Activated naive CD4-positive, alpha-beta T cell treated with Interleukin-2 at 50 U/mL for 16 hours (primary cell): ENCODE measurements around the gene SERPINE3.

ENCODE experiments used
- DNase-seq: peaks from one replicate; pipeline ENCODE4 v3.0.0-alpha.2; 2020

Gene SERPINE3

DNA sequence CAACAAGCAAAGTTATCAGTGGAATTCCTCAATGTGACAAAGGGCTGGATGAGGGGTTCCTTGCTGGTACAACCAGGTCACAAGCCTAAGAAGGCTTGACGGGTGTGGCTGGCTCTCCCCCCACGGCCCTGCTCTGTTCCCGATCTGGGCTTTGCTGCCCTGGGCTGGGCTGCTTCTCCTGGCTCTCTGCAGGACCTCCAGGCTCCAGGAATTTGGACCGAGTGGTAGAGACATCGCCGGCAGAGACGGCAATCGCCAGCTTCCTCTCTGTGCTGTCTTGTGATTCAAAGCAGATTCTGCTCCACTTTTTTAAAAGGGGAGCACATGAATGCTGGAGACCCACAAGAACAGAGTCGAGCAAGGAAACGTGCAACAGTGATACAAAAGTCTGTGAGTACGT, at the start of gene SERPINE3:
Gene SERPINE3 (plus strand): TSS at position 338 of the 400 bp plus-strand sequence. CDS start 1,401 bp downstream, outside the sequence.
- no peak for DNase-seq

- no peak for DNase-seq
Observed at GRCh38 chr13:51291341-51291740, 48.1 kb upstream of the SERPINE3 start.

GRCh38 chr13:51292000-51292565, 47.4 kb upstream of the SERPINE3 start:
- DNase-seq, result no peak

- DNase-seq, result no peak
Observed at GRCh38 chr13:51297556-51297955, 41.9 kb upstream of the SERPINE3 start.

GRCh38 chr13:51298812-51299211, 40.7 kb upstream of the SERPINE3 start:
- DNase-seq, result no peak

- DNase-seq, result no peak
Observed at GRCh38 chr13:51303063-51303552, 36.4 kb upstream of the SERPINE3 start.

DNA sequence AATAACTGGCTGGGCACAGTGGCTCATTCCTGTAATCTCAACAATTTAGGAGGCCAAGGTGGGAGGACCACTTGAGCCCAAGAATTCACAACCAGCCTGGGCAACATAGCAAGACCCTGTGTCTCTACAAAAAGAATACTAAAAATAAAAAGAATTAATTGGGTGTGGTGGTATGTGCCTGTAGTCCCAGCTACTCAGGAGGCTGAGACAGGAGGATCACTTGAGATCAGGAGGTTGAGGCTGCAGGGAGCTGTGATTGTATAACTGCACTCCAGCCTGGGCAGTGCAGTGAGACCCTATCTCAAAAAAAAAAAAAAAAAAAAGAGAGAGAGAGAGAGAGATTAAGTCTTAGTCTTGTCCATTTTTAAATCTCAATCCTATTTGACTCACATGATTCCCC, 35.6 kb upstream of the SERPINE3 start:
- no peak for DNase-seq

- DNase-seq, result no peak
Observed at GRCh38 chr13:51305271-51305967, 34.1 kb upstream of the SERPINE3 start.

- DNase-seq, result no peak
Observed at GRCh38 chr13:51308781-51309180, 30.7 kb upstream of the SERPINE3 start.

DNA sequence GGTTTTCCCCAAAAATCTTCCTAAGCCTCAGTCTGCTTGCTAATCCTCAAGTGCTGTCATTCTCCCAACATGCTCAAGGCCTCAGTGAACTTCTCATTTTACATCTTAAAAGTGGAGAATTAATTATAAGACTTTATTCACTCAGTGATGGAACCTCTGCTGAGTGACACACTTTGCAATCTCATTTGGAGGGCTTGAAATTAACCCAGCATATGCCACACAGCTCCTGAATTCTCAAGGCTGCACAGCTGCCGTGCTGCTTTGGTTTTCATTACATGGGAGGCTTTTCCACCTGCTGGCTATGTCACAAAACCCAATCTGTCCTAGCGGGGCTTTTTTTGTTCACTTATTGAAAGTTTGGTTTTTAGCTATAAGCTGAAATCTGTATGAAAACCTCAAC, 28.3 kb upstream of the SERPINE3 start:
- DNase-seq, result no peak

DNA sequence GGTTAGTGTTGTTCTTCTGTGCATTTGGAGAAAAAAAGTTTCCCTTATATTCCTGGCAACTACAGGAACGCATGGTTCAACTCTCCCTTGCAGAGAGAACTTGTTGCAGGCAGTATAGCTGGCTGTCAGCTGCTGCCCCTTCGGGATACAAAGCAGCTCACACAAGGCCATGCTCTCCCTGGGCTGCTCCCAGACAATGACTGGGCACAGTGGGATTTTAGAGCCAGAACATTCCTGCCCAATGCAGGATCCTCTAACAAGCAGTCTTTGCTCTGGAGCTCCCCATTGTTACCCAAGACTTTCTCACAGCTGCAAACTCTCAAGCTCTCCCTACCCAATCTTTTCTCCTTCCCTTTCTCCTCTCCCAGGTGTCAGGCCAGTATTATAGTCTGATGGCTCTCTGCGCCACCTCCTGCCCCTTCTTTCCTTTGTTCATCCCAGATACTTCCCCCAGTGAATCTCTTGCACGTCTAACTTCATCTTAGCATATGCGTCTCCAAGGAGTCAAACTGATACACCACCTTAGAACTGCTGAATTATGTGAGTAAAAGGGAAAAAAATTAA, 27.5 kb upstream of the SERPINE3 start:
- DNase-seq, result no peak

DNA sequence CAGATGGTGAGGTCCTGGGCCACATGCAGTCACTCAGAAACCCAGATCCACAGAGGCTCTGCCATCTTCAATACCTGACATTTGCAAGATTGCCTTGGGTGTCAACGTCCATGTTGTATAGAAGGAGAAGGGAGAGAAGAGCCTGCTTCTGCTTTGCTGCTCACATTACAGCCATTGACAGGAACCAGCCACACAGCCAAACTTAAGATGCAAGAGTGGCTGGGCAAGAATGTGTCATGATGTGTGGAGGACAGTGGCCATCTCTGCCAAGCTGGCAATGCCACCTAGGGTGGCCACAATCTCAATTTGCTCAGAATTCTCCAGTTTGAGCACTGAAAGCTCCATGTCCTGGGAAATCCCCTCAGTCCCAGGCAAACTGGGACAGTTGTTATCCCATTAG, 25.9 kb upstream of the SERPINE3 start:
- no peak for DNase-seq

GRCh38 chr13:51317262-51317661, 22.2 kb upstream of the SERPINE3 start:
- no peak for DNase-seq

DNA sequence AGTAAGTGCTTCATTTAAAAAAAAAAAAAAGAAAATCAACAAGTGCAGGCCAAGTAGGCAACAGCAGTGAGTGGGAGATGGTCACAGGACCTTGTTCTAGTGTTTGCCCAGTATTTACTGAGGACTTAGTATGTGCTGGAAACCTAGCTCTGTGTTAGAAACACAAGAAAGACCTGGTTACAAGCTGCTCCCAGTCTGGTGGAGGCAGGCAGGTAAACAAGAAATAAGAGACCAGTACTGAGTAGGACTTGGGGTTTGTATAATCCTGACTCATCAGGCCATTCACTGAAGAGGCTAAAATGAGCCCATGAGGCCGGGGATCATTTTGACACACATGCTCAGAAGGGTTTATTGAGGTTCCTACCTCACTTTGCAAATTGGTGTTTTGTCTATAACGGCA, 21.5 kb upstream of the SERPINE3 start:
- no peak for DNase-seq

DNA sequence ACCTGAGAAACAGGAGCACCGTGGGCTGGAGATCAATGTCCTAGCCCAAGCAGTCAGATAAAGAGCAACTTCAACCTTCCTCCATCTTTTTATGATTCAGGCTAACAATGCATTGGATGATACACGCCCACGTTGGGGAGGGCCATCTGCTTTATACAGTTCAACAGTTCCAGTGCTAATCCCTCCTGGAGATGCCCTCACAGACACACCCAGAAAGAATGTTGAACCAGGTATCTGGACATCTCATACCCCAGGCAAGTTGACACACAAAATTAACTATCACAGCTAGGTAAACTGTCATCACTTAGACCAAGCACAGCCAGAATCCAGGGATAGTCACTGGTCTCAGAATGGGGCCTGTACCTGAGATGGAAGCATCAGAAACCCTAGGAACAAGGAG, 20.6 kb upstream of the SERPINE3 start:
- no peak for DNase-seq

- no peak for DNase-seq
Observed at GRCh38 chr13:51321836-51322235, 17.7 kb upstream of the SERPINE3 start.

DNA sequence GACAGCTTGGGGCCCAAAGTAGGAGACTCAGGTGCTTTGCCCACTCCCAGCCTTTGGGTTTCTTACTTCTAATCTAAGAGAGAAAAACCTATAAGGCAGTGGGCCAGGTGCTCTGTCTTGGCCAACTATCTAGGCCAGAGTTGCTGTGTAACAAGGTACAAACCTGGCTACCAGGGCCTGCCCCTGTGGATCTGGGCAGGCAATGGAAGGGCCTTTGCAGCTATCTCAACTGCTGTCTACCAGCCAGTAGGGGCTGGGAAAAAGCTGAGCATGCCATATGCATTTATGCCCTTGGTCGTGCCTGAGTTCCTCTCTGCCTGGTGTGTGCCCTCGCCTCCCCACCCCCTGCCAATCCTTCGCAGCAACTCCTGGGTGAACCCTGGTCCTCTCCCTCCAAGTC, 16.7 kb upstream of the SERPINE3 start:
- DNase-seq, result no peak

- DNase-seq, result no peak
Observed at GRCh38 chr13:51323824-51324511, 15.5 kb upstream of the SERPINE3 start.

DNA sequence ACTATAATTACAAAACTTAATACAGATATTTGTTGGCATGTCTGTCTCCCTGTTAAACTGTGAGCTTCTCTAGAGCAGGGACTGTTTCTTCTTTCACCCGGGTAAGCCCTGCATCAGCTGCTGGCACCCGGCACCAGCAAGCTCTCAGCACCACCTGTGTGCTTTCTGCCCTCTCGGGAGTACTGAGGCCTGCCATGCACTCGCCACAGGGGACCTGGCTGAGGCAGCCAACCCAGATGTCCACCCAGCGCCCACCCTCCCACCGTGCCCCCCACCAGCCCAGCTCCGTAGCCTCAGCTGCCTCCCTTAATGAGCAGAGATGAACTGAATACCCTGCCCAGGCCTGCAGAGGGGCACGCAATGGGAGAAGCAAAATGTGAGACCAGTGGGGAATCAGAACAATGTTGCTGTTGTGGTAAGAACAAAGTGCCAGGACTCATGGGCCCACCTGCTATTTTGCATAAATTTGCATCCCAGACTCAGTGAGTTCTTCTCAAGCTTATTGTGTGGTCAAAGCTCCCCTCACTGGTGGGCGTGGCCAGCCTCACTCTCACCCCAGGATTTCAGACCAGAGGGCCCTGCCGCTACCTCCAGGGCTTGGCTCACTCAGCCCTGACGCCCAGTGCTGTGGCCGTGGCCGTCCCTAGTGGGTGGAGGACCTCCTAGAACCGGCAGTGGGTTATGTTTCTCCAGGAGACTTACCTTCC, 14.6 kb upstream of the SERPINE3 start:
- no peak for DNase-seq

- DNase-seq, result no peak
Observed at GRCh38 chr13:51325837-51326236, 13.7 kb upstream of the SERPINE3 start.

- no peak for DNase-seq
Observed at GRCh38 chr13:51326777-51327176, 12.7 kb upstream of the SERPINE3 start.

- DNase-seq, result no peak
Observed at GRCh38 chr13:51327961-51328360, 11.5 kb upstream of the SERPINE3 start.

- no peak for DNase-seq
Observed at GRCh38 chr13:51328488-51328887, 11.0 kb upstream of the SERPINE3 start.
